K562 (cell line): ENCODE measurements around the gene EHD3. TPM values are rescaled to one million over a fixed set of nuclear protein-coding genes. Genes with fewer than 3 reads are reported as not detected.

Experiments
- ATAC-seq: fragments of 200-7000 bp; cut with Tn5 transposase; 3 replicates; pipeline ENCODE4 v1.9.1; 2020; ENCODE audit warnings: moderate library complexity
- BruUV-seq: library from RNA; stranded (reverse); fragments of 400-500 nt; replicated peaks from 2 replicates; lab custom pipeline; 2021; lab: Mats Ljungman, UMichigan
- CTCF ChIA-PET: fragments of 300-600 bp; formaldehyde crosslinking; extraction: SDS; loops from one replicate; lab custom pipeline; 2021; ENCODE audit warnings: low intra/inter-chr PET ratio; lab: Yijun Ruan, JAX
- POLR2A ChIA-PET: fragments of 300-600, 350-650 bp; sonication (Branson Sonifier 250); formaldehyde crosslinking; extraction: SDS; loops from one replicate; lab custom pipeline; 2021; ENCODE audit warnings: antibody characterized with exemption, inconsistent platforms; lab: Yijun Ruan, JAX
- DNase-seq, 4 experiments: peaks; one replicate each; pipeline versions ENCODE4 v3.0.0 to v3.0.0-alpha.2; 2011 to 2018; ENCODE audit warnings: low spot score in 3 of 4, mixed read lengths in 3 of 4; ENCODE audit errors: extremely low read depth in 1 of 4
- FAIRE-seq: peaks from 2 replicates; lab custom pipeline; 2011; peaks lifted over from hg19 to GRCh38; lab: Jason Lieb, UNC
- H2AFZ ChIP-seq: 2 replicates; pipeline ENCODE4 v1.6.0; 2011; ENCODE audit warnings: low read depth, low read length, control low read depth, inconsistent platforms
- H3K27ac ChIP-seq: fragments of 200-600 bp; 3 replicates; pipeline ENCODE4 v1.8.0; 2011; ENCODE audit warnings: low read depth, mild to moderate bottlenecking, control low read depth, inconsistent platforms, low read length, moderate library complexity, mixed read lengths; ENCODE audit errors: extremely low read depth
- H3K27me3 ChIP-seq, 2 experiments: fragments of 300-600 bp in 1 of 2; 2 replicates in 1 of 2; 3 replicates in 1 of 2; pipeline versions ENCODE4 v1.6.0 to v1.8.0; 2011; ENCODE audit warnings: inconsistent platforms in 2 of 2, low read length in 2 of 2, mild to moderate bottlenecking in 1 of 2, mixed read lengths in 1 of 2, moderate library complexity in 1 of 2; ENCODE audit not compliant: control insufficient read depth in 2 of 2, insufficient read depth in 2 of 2
- H3K36me3 ChIP-seq: fragments of 300-600 bp; 3 replicates; pipeline ENCODE4 v1.8.0; 2011; ENCODE audit warnings: mild to moderate bottlenecking, low read length, inconsistent platforms; ENCODE audit not compliant: control insufficient read depth, insufficient read depth
- H3K4me1 ChIP-seq, 2 experiments: fragments of 200-600 bp in 1 of 2; replicated peaks in 1 of 2; 2 replicates in 1 of 2; 3 replicates in 1 of 2; pipeline versions ENCODE4 v1.5.1 to v1.8.0; 2011; ENCODE audit warnings: inconsistent platforms in 2 of 2, low read length in 2 of 2, mild to moderate bottlenecking in 1 of 2, mixed read lengths in 1 of 2, moderate library complexity in 1 of 2; ENCODE audit not compliant: control insufficient read depth in 2 of 2, insufficient read depth in 2 of 2
- H3K4me2 ChIP-seq: 2 replicates; pipeline ENCODE4 v1.6.1; 2011; ENCODE audit warnings: low read length, control low read depth, inconsistent platforms, mixed read lengths; ENCODE audit not compliant: insufficient read depth
- H3K4me3 ChIP-seq: fragments of 200-600 bp; sonication (generic), shearing (Covaris generic); 2 replicates; pipeline ENCODE4 v1.5.1; 2016; ENCODE audit warnings: control low read depth, inconsistent platforms
- H3K79me2 ChIP-seq: fragments of 200-600 bp; 3 replicates; pipeline ENCODE4 v1.8.0; 2011; ENCODE audit warnings: low read length, inconsistent platforms; ENCODE audit not compliant: control insufficient read depth, insufficient read depth
- H3K9ac ChIP-seq, 2 experiments: 2 replicates each; pipeline versions ENCODE4 v1.6.0 to v1.6.1; 2011; ENCODE audit warnings: low read depth in 2 of 2, low read length in 2 of 2, control low read depth in 1 of 2, inconsistent platforms in 1 of 2, mild to moderate bottlenecking in 1 of 2, mixed read lengths in 1 of 2; ENCODE audit not compliant: insufficient read depth in 1 of 2
- H3K9me1 ChIP-seq: one replicate; pipeline ENCODE4 v1.6.0; 2011; ENCODE audit warnings: inconsistent platforms, mild to moderate bottlenecking, low read length, moderate library complexity; ENCODE audit not compliant: control insufficient read depth, insufficient read depth
- H3K9me3 ChIP-seq: replicated peaks from 2 replicates; pipeline ENCODE4 v1.5.1; 2011; ENCODE audit warnings: low read depth, low read length, inconsistent platforms; ENCODE audit not compliant: control insufficient read depth, insufficient read depth
- H4K20me1 ChIP-seq: replicated peaks from 2 replicates; pipeline ENCODE4 v1.6.1; 2011; ENCODE audit warnings: low read length, inconsistent platforms, mixed read lengths; ENCODE audit not compliant: control insufficient read depth, insufficient read depth
- ATF4 ChIP-seq: fragments of 450-650 bp; formaldehyde crosslinking; IDR thresholded peaks from 2 replicates; pipeline ENCODE4 v1.4.0; 2022; ENCODE audit warnings: mild to moderate bottlenecking, moderate library complexity
- CBFB ChIP-seq: sonication (generic); formaldehyde crosslinking; IDR thresholded peaks from 2 replicates; pipeline ENCODE4 v1.4.0; 2020; ENCODE audit warnings: mild to moderate bottlenecking, missing genetic modification reagents
- E4F1 ChIP-seq: fragments of 250-450 bp; sonication (Bioruptor Pico); IDR thresholded peaks from 2 replicates; pipeline ENCODE4 v1.5.0; 2021; ENCODE audit warnings: mild to moderate bottlenecking, borderline replicate concordance
- JUND ChIP-seq, 2 experiments: IDR thresholded peaks; 2 replicates in 1 of 2; 3 replicates in 1 of 2; pipeline ENCODE4 v1.6.1; 2011; ENCODE audit warnings: borderline replicate concordance in 2 of 2, low read depth in 2 of 2, low read length in 2 of 2, improper control_type of control experiment in 1 of 2, missing biosample characterization in 1 of 2, missing genetic modification characterization in 1 of 2, missing genetic modification reagents in 1 of 2
- MBD1 ChIP-seq: fragments of 250-450 bp; sonication (Bioruptor Pico); IDR thresholded peaks from 2 replicates; pipeline ENCODE4 v1.8.0; 2022; ENCODE audit warnings: inconsistent platforms
- MCM5 ChIP-seq: fragments of 450-650 bp; IDR thresholded peaks from 2 replicates; pipeline ENCODE4 v1.6.1; 2016; ENCODE audit warnings: low read depth
- MEF2D ChIP-seq: conservative IDR thresholded peaks from 2 replicates; pipeline ENCODE4 v1.6.1; 2016; ENCODE audit warnings: low read depth, missing genetic modification characterization, missing compliant biosample characterization
- POLR3A ChIP-seq: IDR thresholded peaks from 2 replicates; pipeline ENCODE4 v1.6.1; 2011; ENCODE audit warnings: borderline replicate concordance, mild to moderate bottlenecking, moderate library complexity; ENCODE audit not compliant: insufficient read length, insufficient read depth; ENCODE audit errors: extremely low read depth
- PPARD ChIP-seq: fragments of 250-450 bp; sonication (Bioruptor Pico); IDR thresholded peaks from 2 replicates; pipeline ENCODE4 v1.8.0; 2022; ENCODE audit warnings: inconsistent platforms, mild to moderate bottlenecking, moderate library complexity
- RBM34 ChIP-seq: fragments of 200-400 bp; formaldehyde crosslinking; IDR thresholded peaks from 2 replicates; pipeline ENCODE4 v1.6.1; 2018; ENCODE audit warnings: low read length, borderline replicate concordance; ENCODE audit not compliant: insufficient read depth
- RNF2 ChIP-seq: sonication (generic); IDR thresholded peaks from 2 replicates; pipeline ENCODE4 v1.6.1; 2016
- SIN3A ChIP-seq, 2 experiments: fragments of 150-350 bp in 1 of 2; IDR thresholded peaks; 2 replicates each; pipeline ENCODE4 v1.6.1; 2011 to 2016; ENCODE audit warnings: borderline replicate concordance in 2 of 2, low read depth in 2 of 2, low read length in 2 of 2, mild to moderate bottlenecking in 2 of 2, moderate library complexity in 2 of 2; ENCODE audit not compliant: control insufficient read depth in 1 of 2
- USF1 ChIP-seq: sonication (generic); formaldehyde crosslinking; IDR thresholded peaks from 2 replicates; pipeline ENCODE4 v1.9.0; 2022; ENCODE audit warnings: mild to moderate bottlenecking, missing genetic modification reagents
- WHSC1 ChIP-seq: IDR thresholded peaks from one replicate; pipeline ENCODE4 v1.6.1; 2012; ENCODE audit warnings: low read length, control low read depth, inconsistent platforms
- in situ Hi-C: fragments of 300-500 bp; cut with MboI; formaldehyde crosslinking; loops from 4 replicates; pipeline ENCODE4 v1.15.0; 2018; ENCODE audit warnings: inconsistent platforms, mixed read lengths
- intact Hi-C: fragments of 100-400 bp; cut with micrococcal nuclease; formaldehyde crosslinking; loops from 2 replicates; pipeline ENCODE4 v1.14.2; 2022
- polyA plus RNA-seq, 8 experiments: library from polyadenylated mRNA; depleted of rRNA in 4 of 8; stranded (reverse) in 5 of 8; unstranded in 3 of 8; fragments of >200 nt; fragmentation: Nextera tagmentation in 2 of 8; fragmentation: Illumina TruSeq in 1 of 8; extraction: Ambion mirVana in 2 of 8; extraction: Trizol in 1 of 8; gene quantifications; 2 replicates each; pipeline versions ENCODE4 v1.2.1 to v1.2.3, GENCODE V29; 2011 to 2014; ENCODE audit warnings: inconsistent platforms in 1 of 8, missing spikeins in 1 of 8
- total RNA-seq, 7 experiments: library from RNA; depleted of rRNA in 6 of 7; stranded (reverse); fragments of >200 nt in 6 of 7; fragmentation: Illumina TruSeq in 2 of 7; extraction: Trizol in 2 of 7; gene quantifications; 2 replicates each; pipeline versions ENCODE4 v1.2.1 to v1.2.3, GENCODE V29; 2011 to 2021; ENCODE audit warnings: low replicate concordance in 1 of 7

Gene EHD3
- total and polyA plus RNA-seq, 9 of the 15 experiments (the other 6 are each of a cell fraction or from before 2014, with no cell fraction given): under 0.01 to 0.04 (median 0.03) TPM; not detected in 3

- Histone ChIP-seq H3K27ac (no peak overlapping the region), H3K79me2 (no peaks in the 10 kb centered on the region), H3K4me2 (no peak overlapping the region), H3K4me1 (no peaks in the 10 kb centered on the region), H3K27me3 (peaks cover 0 to 5% of the 10 kb centered on the region in 2 experiments; a peak in 1 of 5 replicates), H3K36me3 (no peaks in the 10 kb centered on the region), H2AFZ (no peak overlapping the region), H3K9me1 (no peaks in the 10 kb centered on the region), H3K9ac (no peak overlapping the region), H4K20me1 (no peaks in the 10 kb centered on the region; the same call in 1 of the 2 replicates), H3K9me3 (no peaks in the 10 kb centered on the region), H3K4me3 (no peak overlapping the region)
- CTCF ChIA-PET: no interaction called here
- POLR2A ChIA-PET: interaction anchor here (0.6 kb wide), 1 partner anchor 422 kb away, joined by 4 read pairs; no protein-coding TSS in a partner anchor
- no peak for FAIRE-seq
- intact Hi-C loops: no loop called here
- no peak for ATAC-seq
- in situ Hi-C loops: no loop called here
- TF ChIP-seq SIN3A (IDR thresholded peaks at IDR 0.05; ENCODE audit: borderline replicate concordance in 2 of 2, control insufficient read depth in 1 of 2, low read depth in 2 of 2, low read length in 2 of 2) (no peak), WHSC1 (no peak), CBFB (CRISPR knock-in tag) (no peak), E4F1 (CRISPR knock-in tag) (no peak), ATF4 (no peak), POLR3A (no peak), MEF2D (no peak), MCM5 (no peak), MBD1 (no peak), RNF2 (no peak), JUND (IDR thresholded peaks at IDR 0.05; ENCODE audit: borderline replicate concordance, low read depth, low read length) (no peak), JUND (tag; IDR thresholded peaks at IDR 0.05; ENCODE audit: borderline replicate concordance, low read depth, low read length) (no peak), RBM34 (no peak), USF1 (CRISPR knock-in tag) (no peak), PPARD (CRISPR knock-in tag) (no peak)
- DNase-seq: no peak
- BruUV-seq: no TSS peak
Observed at GRCh38 chr2:31300309-31300708, 66.4 kb downstream of the EHD3 start.
